Measurements from ENCODE around the gene KCNE3.
"Not testable (repeated sequence)": the region's sequence is repeated elsewhere in the genome, so short reads cannot be mapped to it uniquely, and the experiment has no call there.

KCNE3 gene

DNA sequence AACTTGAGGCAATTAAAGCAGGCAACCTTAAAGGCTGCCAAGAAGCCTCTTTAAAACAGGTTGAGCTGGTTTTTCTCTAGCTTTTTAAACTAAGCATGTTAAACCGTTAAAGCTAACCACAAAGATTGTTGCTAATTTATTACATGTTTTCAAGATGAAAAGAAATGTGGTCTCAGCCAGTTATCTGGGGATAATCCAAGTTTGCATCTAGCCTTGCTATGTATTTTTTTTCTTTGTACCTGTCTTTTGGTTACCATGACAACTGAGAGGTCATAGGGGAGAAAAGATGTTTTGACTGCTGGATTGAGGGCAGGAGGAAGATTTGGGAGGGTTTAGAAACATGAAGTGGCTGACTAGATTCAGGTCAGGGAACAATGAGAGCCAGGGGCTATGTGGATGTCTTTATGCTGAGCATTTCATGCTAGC, 50.0 kb downstream of the KCNE3 start:
- TF ChIP-seq, protein P1, sequence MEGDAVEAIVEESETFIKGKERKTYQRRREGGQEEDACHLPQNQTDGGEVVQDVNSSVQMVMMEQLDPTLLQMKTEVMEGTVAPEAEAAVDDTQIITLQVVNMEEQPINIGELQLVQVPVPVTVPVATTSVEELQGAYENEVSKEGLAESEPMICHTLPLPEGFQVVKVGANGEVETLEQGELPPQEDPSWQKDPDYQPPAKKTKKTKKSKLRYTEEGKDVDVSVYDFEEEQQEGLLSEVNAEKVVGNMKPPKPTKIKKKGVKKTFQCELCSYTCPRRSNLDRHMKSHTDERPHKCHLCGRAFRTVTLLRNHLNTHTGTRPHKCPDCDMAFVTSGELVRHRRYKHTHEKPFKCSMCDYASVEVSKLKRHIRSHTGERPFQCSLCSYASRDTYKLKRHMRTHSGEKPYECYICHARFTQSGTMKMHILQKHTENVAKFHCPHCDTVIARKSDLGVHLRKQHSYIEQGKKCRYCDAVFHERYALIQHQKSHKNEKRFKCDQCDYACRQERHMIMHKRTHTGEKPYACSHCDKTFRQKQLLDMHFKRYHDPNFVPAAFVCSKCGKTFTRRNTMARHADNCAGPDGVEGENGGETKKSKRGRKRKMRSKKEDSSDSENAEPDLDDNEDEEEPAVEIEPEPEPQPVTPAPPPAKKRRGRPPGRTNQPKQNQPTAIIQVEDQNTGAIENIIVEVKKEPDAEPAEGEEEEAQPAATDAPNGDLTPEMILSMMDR (IDR thresholded peaks at IDR 0.05; ENCODE audit: low read depth, low read length), result no peak

DNA sequence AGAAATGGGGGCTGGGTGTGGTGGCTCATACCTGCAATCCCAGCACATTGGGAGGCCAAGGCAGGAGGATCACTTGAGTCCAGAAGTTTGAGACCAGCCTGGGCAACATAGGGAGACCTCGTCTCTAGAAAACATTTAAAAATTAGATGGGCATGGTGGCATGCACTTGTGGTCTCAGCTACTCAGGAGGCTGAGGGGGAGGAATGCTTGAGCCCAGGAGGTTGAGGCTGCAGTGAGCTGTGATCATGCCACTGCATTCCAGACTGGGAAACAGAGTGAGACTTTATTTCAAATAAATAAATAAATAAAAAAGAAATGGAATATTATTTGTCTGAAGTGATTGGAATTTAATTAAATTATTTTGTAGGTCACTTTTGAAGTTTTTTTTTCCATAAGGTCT, 50.4 kb downstream of the KCNE3 start:
- H3K4me1 ChIP-seq; H3K27me3 ChIP-seq; H3K36me3 ChIP-seq; H3K9me3 ChIP-seq; H3K4me3 ChIP-seq (ENCODE audit: low read depth, low read length); DNase-seq: not testable (repeated sequence)

More for the DNA sequence above, 50.0 kb downstream of the KCNE3 start:
- H3K4me3 ChIP-seq (ENCODE audit: low read depth, low read length), result no peak overlapping the region
- H3K36me3 ChIP-seq, result no peaks in the 10 kb centered on the region
- no peaks in the 10 kb centered on the region for H3K27me3 ChIP-seq
- DNase-seq, result no peak
- no peaks in the 10 kb centered on the region for H3K9me3 ChIP-seq
- H3K4me1 ChIP-seq, result no peaks in the 10 kb centered on the region

DNA sequence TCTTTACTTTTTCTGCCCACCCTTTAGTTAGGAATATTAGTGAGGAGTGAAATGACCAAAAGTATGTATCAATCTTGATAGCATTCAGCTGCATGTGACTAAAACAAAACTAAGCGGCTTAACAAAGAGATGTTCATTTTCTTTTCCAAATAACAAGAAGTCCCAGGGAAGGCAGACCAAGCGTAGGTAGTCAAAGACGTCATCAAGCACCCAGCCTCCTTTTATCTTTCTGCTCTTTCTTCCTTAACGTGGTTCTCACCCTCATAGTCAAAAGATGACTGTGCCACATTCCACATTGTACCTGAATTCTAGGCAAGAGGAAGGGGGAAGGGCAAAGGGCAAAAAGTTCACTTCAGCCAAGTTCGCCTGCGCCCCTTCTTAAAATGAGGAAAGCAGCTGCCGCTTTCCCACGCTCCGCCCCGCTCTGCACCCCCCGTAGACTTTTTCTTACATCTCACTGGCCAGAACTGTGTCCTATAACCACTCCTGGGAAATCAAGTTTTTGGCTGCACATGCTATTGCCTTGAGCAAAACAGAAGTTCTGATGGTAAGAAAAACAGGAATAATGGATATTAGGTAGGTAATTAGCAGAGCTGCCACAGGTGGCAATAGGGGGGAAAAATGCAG, 54.5 kb downstream of the KCNE3 start:
- H3K4me1 ChIP-seq, result no peaks in the 10 kb centered on the region
- TF ChIP-seq, protein P1 (IDR thresholded peaks at IDR 0.05; ENCODE audit: low read depth, low read length), result no peak
- no peak overlapping the region for H3K4me3 ChIP-seq (ENCODE audit: low read depth, low read length)
- DNase-seq, result no peak
- H3K36me3 ChIP-seq, result no peaks in the 10 kb centered on the region
- H3K27me3 ChIP-seq, result no peaks in the 10 kb centered on the region
- H3K9me3 ChIP-seq, result no peaks in the 10 kb centered on the region

DNA sequence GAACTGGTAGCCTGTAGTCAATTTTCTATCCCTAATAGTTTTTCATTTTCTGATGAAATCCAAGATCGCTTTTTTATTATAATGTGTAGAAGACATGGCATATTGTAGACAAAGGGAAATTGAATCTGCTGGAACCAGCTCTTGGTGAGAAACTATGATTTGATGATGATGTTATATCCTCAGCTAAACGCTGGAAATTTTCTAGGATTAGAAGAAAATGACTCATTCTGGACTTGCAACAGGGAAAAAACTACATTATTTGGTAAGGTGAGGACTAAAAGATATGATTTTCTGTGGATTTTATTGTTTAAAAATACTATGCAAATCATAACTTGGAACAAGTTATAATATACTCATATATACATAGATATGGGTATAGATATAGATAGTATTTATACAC, 55.0 kb downstream of the KCNE3 start:
- TF ChIP-seq, protein P1 (IDR thresholded peaks at IDR 0.05; ENCODE audit: low read depth, low read length), result no peak
- Histone ChIP-seq H3K4me3 (ENCODE audit: low read depth, low read length) (no peak overlapping the region), H3K27me3 (no peaks in the 10 kb centered on the region)

DNA sequence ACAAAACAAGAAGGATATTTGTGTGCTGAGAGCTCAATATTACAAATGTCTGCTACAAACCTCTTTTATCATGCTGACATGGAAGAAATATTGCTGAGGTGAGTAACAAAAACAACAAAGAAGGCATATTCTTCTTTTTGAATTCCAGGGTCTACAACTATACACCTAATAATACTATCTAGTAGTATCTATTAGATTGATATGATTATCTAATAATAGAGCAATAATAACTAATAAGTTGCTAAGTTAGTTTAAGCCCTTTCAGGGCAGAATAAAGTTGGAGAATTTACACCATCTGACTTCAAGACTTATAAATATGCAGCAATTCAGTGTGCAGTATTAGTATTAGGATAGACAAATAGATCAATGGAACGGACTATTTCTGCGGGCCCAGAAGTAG, 57.7 kb downstream of the KCNE3 start:
- H3K36me3 ChIP-seq, result no peaks in the 10 kb centered on the region
- TF ChIP-seq, protein P1 (IDR thresholded peaks at IDR 0.05; ENCODE audit: low read depth, low read length), result no peak
- H3K4me3 ChIP-seq (ENCODE audit: low read depth, low read length), result no peak overlapping the region
- no peaks in the 10 kb centered on the region for H3K27me3 ChIP-seq
- H3K9me3 ChIP-seq, result no peaks in the 10 kb centered on the region
- no peak for DNase-seq
- no peaks in the 10 kb centered on the region for H3K4me1 ChIP-seq

More for the DNA sequence above, 55.0 kb downstream of the KCNE3 start:
- H3K9me3 ChIP-seq, result no peaks in the 10 kb centered on the region
- DNase-seq, result no peak
- no peaks in the 10 kb centered on the region for H3K4me1 ChIP-seq
- H3K36me3 ChIP-seq, result no peaks in the 10 kb centered on the region
